Smooth muscle cell (in vitro differentiated cells): ENCODE data around the gene DNAJC18. TPM values are rescaled to one million over a fixed set of nuclear protein-coding genes. Genes with fewer than 3 reads are reported as not detected.

ENCODE experiments used
- DNase-seq: peaks from one replicate; lab custom pipeline; 2025; ENCODE audit not compliant: unreplicated experiment; lab: John Stamatoyannopoulos, UW
- H2AFZ ChIP-seq: fragments of 200-600 bp; sonication (generic); 2 replicates; pipeline ENCODE4 v1.6.0; 2016; ENCODE audit warnings: antibody characterized with exemption, low read depth, mild to moderate bottlenecking
- H3F3A ChIP-seq: fragments of 200-600 bp; sonication (generic); 2 replicates; pipeline ENCODE4 v1.6.0; 2017; ENCODE audit warnings: antibody characterized with exemption, low read depth
- H3K27ac ChIP-seq: fragments of 200-600 bp; sonication (generic); 2 replicates; pipeline ENCODE4 v1.5.1; 2016; ENCODE audit warnings: low read depth, mild to moderate bottlenecking
- H3K27me3 ChIP-seq: fragments of 200-600 bp; sonication (generic); 2 replicates; pipeline ENCODE4 v1.6.1; 2016; ENCODE audit warnings: low read depth, mild to moderate bottlenecking
- H3K36me3 ChIP-seq: fragments of 200-600 bp; sonication (generic); 2 replicates; pipeline ENCODE4 v1.5.1; 2016; ENCODE audit warnings: low read depth
- H3K4me1 ChIP-seq: fragments of 200-600 bp; sonication (generic); 2 replicates; pipeline ENCODE4 v1.5.1; 2016; ENCODE audit warnings: low read depth
- H3K4me2 ChIP-seq: fragments of 200-600 bp; sonication (generic); 2 replicates; pipeline ENCODE4 v1.6.0; 2016; ENCODE audit warnings: mild to moderate bottlenecking
- H3K4me3 ChIP-seq: fragments of 200-600 bp; sonication (generic); 2 replicates; pipeline ENCODE4 v1.5.1; 2016; ENCODE audit warnings: mild to moderate bottlenecking
- H3K79me2 ChIP-seq: fragments of 200-600 bp; sonication (generic); 2 replicates; pipeline ENCODE4 v1.6.0; 2016; ENCODE audit warnings: low read depth, mild to moderate bottlenecking
- H3K9ac ChIP-seq: fragments of 200-600 bp; sonication (generic); 2 replicates; pipeline ENCODE4 v1.6.0; 2016; ENCODE audit warnings: low read depth
- H3K9me3 ChIP-seq: fragments of 200-600 bp; sonication (generic); replicated peaks from 2 replicates; pipeline ENCODE4 v1.5.1; 2016; ENCODE audit warnings: low read depth
- H4K20me1 ChIP-seq: fragments of 200-600 bp; sonication (generic); 2 replicates; pipeline ENCODE4 v1.6.0; 2016; ENCODE audit warnings: low read depth
- WGBS: methylation state at CpG from one replicate; pipeline ENCODE4 v1.1.7; 2016; ENCODE audit warnings: low lambda C conversion rate; 5-methylcytosine and 5-hydroxymethylcytosine counted together
- polyA plus RNA-seq: library from polyadenylated mRNA; unstranded; fragments of >200 nt; fragmentation: Nextera tagmentation; extraction: Ambion mirVana; gene quantifications from 2 replicates; pipeline ENCODE4 v1.2.1, GENCODE V29; 2016
- total RNA-seq: library from RNA; depleted of rRNA; stranded (reverse); fragments of >200 nt; gene quantifications from 2 replicates; pipeline ENCODE4 v1.2.3, GENCODE V29; 2014
- TF ChIP-seq, protein P1 (sequence below): fragments of 200-600 bp; sonication (generic); IDR thresholded peaks from 2 replicates; pipeline ENCODE4 v1.5.1; 2017; ENCODE audit warnings: borderline replicate concordance, mild to moderate bottlenecking, antibody characterized with exemption; ENCODE audit not compliant: insufficient read depth, poor library complexity, severe bottlenecking

DNAJC18 gene
- total and polyA plus RNA-seq, 2 experiments from 2014 or later = 9.6 to 16.9 TPM

- Histone ChIP-seq H3K36me3 (no peaks in the 10 kb centered on the region), H3F3A (no peaks in the 10 kb centered on the region), H3K27me3 (no peaks in the 10 kb centered on the region), H3K4me2 (no peak overlapping the region), H3K27ac (no peak overlapping the region), H2AFZ (no peak overlapping the region), H3K4me3 (no peak overlapping the region), H3K9me3 (no peaks in the 10 kb centered on the region), H3K9ac (no peak overlapping the region), H4K20me1 (no peaks in the 10 kb centered on the region), H3K79me2 (no peaks in the 10 kb centered on the region), H3K4me1 (no peaks in the 10 kb centered on the region)
- 92% methylated on average over 10 of the region's 11 CpGs for WGBS
- DNase-seq = no peak
- TF ChIP-seq, protein P1, sequence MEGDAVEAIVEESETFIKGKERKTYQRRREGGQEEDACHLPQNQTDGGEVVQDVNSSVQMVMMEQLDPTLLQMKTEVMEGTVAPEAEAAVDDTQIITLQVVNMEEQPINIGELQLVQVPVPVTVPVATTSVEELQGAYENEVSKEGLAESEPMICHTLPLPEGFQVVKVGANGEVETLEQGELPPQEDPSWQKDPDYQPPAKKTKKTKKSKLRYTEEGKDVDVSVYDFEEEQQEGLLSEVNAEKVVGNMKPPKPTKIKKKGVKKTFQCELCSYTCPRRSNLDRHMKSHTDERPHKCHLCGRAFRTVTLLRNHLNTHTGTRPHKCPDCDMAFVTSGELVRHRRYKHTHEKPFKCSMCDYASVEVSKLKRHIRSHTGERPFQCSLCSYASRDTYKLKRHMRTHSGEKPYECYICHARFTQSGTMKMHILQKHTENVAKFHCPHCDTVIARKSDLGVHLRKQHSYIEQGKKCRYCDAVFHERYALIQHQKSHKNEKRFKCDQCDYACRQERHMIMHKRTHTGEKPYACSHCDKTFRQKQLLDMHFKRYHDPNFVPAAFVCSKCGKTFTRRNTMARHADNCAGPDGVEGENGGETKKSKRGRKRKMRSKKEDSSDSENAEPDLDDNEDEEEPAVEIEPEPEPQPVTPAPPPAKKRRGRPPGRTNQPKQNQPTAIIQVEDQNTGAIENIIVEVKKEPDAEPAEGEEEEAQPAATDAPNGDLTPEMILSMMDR = no peak
Observed at GRCh38 chr5:139454568-139455290, 15.4 kb upstream of the DNAJC18 start.

DNA sequence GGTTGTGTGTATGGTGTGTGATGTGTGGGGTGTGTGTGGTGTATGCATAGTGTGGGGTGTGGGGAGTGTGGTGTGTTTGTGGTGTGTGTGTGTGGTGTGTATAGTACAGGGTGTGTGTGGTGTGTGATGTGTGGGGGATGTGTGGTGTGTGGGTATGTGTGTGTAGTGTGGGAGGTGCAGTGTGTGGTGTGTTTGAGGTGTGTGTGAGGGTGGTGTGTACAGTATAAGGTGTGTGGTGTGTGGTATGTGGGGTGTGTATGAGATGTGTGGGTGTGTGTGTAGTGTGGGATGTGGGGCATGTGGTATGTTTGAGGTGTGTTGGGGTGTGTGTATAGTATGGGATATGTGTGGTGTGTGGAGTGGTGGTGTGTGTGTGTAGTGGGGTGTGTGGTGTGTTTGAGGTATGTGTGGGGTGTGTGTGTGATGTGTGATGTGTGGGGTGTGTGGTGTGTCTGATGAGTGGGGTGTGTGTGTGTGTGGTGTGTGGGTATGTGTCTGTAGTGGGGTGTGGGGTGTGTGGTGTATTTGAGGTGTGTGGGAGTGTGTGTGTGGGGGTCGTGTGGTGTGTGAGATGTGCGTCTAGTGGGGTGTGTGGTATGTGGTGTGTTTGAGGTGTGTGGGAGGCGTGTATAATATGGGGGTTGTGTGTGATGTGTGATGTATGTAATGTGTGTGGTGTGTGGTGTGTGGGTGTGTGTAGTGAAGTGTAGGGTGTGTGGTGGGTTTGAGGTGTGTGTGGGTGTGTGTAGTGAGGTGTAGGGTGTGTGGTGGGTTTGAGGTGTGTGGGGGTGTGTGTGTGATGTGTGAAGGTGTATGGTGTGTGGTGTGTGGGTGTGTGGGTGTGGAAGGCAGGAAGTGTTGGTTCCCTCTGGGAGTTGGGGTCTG is 14.6 kb upstream of the DNAJC18 start:
- H3K4me2 ChIP-seq = no peak overlapping the region
- 80% methylated on average over 2 of the region's 3 CpGs for WGBS
- no peak overlapping the region for H3K4me3 ChIP-seq
- H3K9me3 ChIP-seq = no peaks in the 10 kb centered on the region
- no peaks in the 10 kb centered on the region for H3K79me2 ChIP-seq
- no peak overlapping the region for H3K27ac ChIP-seq
- no peaks in the 10 kb centered on the region for H3K27me3 ChIP-seq
- TF ChIP-seq, protein P1 = no peak
- H2AFZ ChIP-seq = no peak overlapping the region
- no peak overlapping the region for H3K9ac ChIP-seq
- no peaks in the 10 kb centered on the region for H3K4me1 ChIP-seq
- H3K36me3 ChIP-seq = no peaks in the 10 kb centered on the region
- no peaks in the 10 kb centered on the region for H3F3A ChIP-seq
- no peak for DNase-seq
- no peaks in the 10 kb centered on the region for H4K20me1 ChIP-seq

GRCh38 chr5:139451878-139452660 is 12.7 kb upstream of the DNAJC18 start:
- Histone ChIP-seq H3K4me2 (no peak overlapping the region), H2AFZ (no peak overlapping the region), H3K4me3 (no peak overlapping the region), H3K27ac (no peak overlapping the region), H4K20me1 (no peaks in the 10 kb centered on the region), H3K4me1 (peaks cover 1% of the 10 kb centered on the region), H3K27me3 (no peaks in the 10 kb centered on the region), H3K79me2 (no peaks in the 10 kb centered on the region), H3K36me3 (no peaks in the 10 kb centered on the region), H3K9ac (no peak overlapping the region), H3K9me3 (no peaks in the 10 kb centered on the region), H3F3A (no peaks in the 10 kb centered on the region)
- no peak for DNase-seq
- TF ChIP-seq, protein P1 = no peak
- 89% methylated on average over 3 of the region's 3 CpGs for WGBS
